ENCODE data around the gene VPS37C. TPM values are rescaled to one million over a fixed set of nuclear protein-coding genes. Genes with fewer than 3 reads are reported as not detected.

VPS37C gene
- total RNA-seq, 1 experiment from 2014 or later: 23.1 TPM

GRCh38 chr11:61162092-61162941, 1.1 kb upstream of the VPS37C start:
- peak; percentile 82 for DNase-seq (ENCODE audit: low read depth, low spot score)
- peak; percentile 32 for ATAC-seq
- TF ChIP-seq EZH2phosphoT487 (IDR thresholded peaks at IDR 0.05; ENCODE audit: borderline replicate concordance) (no peak), JUND (IDR thresholded peaks at IDR 0.05) (peak; percentile 29; the same call in 1 of the 2 replicates), REST (IDR thresholded peaks at IDR 0.05; ENCODE audit: low read depth) (no peak), POLR2A (IDR thresholded peaks at IDR 0.05; ENCODE audit: borderline replicate concordance, extremely low read depth, insufficient read depth, insufficient read length) (no peak), YY1 (IDR thresholded peaks at IDR 0.05; ENCODE audit: extremely low read depth, insufficient replicate concordance, low read depth, low read length) (no peak), CTCF (IDR thresholded peaks at IDR 0.05 in 2 of 3, conservative IDR thresholded peaks at IDR 0.05 in 1 of 3; ENCODE audit: borderline replicate concordance in 1 of 3, insufficient read depth in 1 of 3, low read depth in 2 of 3, low read length in 2 of 3) (no peak), MAX (IDR thresholded peaks at IDR 0.05) (peak; percentile 38; the same call in 1 of the 2 replicates), SIN3A (IDR thresholded peaks at IDR 0.05; ENCODE audit: low read depth) (0 out of 2 replicates have a peak, but pooled peaks have one; percentile 16), ZNF274 (IDR thresholded peaks at IDR 0.05; ENCODE audit: low read depth, low read length) (no peak), CEBPB (IDR thresholded peaks at IDR 0.05; ENCODE audit: low read depth) (no peak), ZBTB33 (IDR thresholded peaks at IDR 0.05; ENCODE audit: extremely low read depth, insufficient replicate concordance, low read length) (no peak), ATF3 (IDR thresholded peaks at IDR 0.05) (no peak), SP1 (IDR thresholded peaks at IDR 0.05; ENCODE audit: low read depth) (peak; percentile 76), ELF1 (IDR thresholded peaks at IDR 0.05; ENCODE audit: borderline replicate concordance, low read depth) (no peak; the same call in 1 of the 2 replicates), SRF (IDR thresholded peaks at IDR 0.05; ENCODE audit: low read depth) (peak; percentile 63; the same call in 1 of the 2 replicates), EZH2 (IDR thresholded peaks at IDR 0.05) (no peak), RAD21 (IDR thresholded peaks at IDR 0.05; ENCODE audit: low read depth) (no peak), CBX3 (IDR thresholded peaks at IDR 0.05; ENCODE audit: low read depth) (0 out of 2 replicates have a peak, but pooled peaks have one; percentile 50)

More at GRCh38 chr11:61162092-61162941, 1.1 kb upstream of the VPS37C start:
- ChIA-PET CTCF (no interaction called here), RAD21 (ENCODE audit: low non-redundant PET in 1 of 2, low total read pairs in 2 of 2, uncharacterized antibody in 2 of 2, unreplicated experiment in 2 of 2) (no interaction called here), POLR2A (interaction anchor here (1.0 to 1.1 kb wide), 2 partner anchors 8 to 9 kb away, joined by 3 read pairs; no protein-coding TSS in a partner anchor)
- H3K27ac ChIP-seq (ENCODE audit: low read depth, low read length): peak overlapping the region; percentile 97
- peaks cover 0 to 7% of the 10 kb centered on the region in 2 experiments; a peak in 2 of 4 replicates for H3K36me3 ChIP-seq (ENCODE audit: control insufficient read depth in 1 of 2, insufficient read depth in 2 of 2, low read length in 2 of 2)
- peak overlapping the region; percentile 77 for H3K9ac ChIP-seq (ENCODE audit: low read length)
- H3K79me2 ChIP-seq (ENCODE audit: insufficient read depth, low read length): peaks cover 33% of the 10 kb centered on the region
- H3K4me1 ChIP-seq (ENCODE audit: control insufficient read depth in 1 of 2, insufficient read depth in 2 of 2, low read length in 2 of 2): peaks cover 19 to 35% of the 10 kb centered on the region in 2 experiments; a peak in 3 of 4 replicates
- no peaks in the 10 kb centered on the region for H3K9me3 ChIP-seq (ENCODE audit: control insufficient read depth in 1 of 2, insufficient read depth in 1 of 2, low read depth in 1 of 2, low read length in 2 of 2)
- H2AFZ ChIP-seq (ENCODE audit: low read depth, low read length, poor library complexity, severe bottlenecking): peak overlapping the region; percentile 18
- H3K4me3 ChIP-seq (replicated peaks in 1 of 2; ENCODE audit: low read depth in 1 of 2, low read length in 2 of 2): peak overlapping the region; percentile 74 to 89
- BruUV-seq (replicated peaks): TSS peak; percentile 93
- intact Hi-C loops (cut with micrococcal nuclease): no loop called here
- H3K27me3 ChIP-seq (ENCODE audit: insufficient read depth, low read length): no peaks in the 10 kb centered on the region
- no peaks in the 10 kb centered on the region for H4K20me1 ChIP-seq (ENCODE audit: insufficient read depth)
- H3K9me2 ChIP-seq (ENCODE audit: insufficient read depth): no peaks in the 10 kb centered on the region
- H3K4me2 ChIP-seq (ENCODE audit: low read length): peak overlapping the region; percentile 89

Data from HCT116 (cell line).